CD4-positive, CD25-positive, alpha-beta regulatory T cell (primary cell): ENCODE results near the gene CCSER1. TPM values are rescaled to one million over a fixed set of nuclear protein-coding genes. Genes with fewer than 3 reads are reported as not detected.
A peak's percentile ranks its signal among the peaks of the same experiment; 100 is the strongest.
"Not testable (repeated sequence)": the region's sequence is repeated elsewhere in the genome, so short reads cannot be mapped to it uniquely, and the experiment has no call there.

Experiments
- ATAC-seq, 2 donors: fragments of 150-1000 bp; cut with Tn5 transposase; one replicate each; pipeline ENCODE4 v1.10.0; 2021; ENCODE audit warnings: low read depth in 2 of 2, moderate number of reproducible peaks in 2 of 2, moderate library complexity in 1 of 2
- DNase-seq, 3 donors: peaks; one replicate each; pipeline versions ENCODE4 v3.0.0 to v3.0.0-alpha.2; 2012 to 2022; ENCODE audit warnings: mixed read lengths in 1 of 3
- H3K27ac ChIP-seq: one replicate; pipeline ENCODE4 v1.7.0; 2013; ENCODE audit warnings: mild to moderate bottlenecking, low read length; ENCODE audit not compliant: insufficient read depth, poor library complexity, severe bottlenecking
- H3K27me3 ChIP-seq: one replicate; pipeline ENCODE4 v1.7.0; 2013; ENCODE audit warnings: low read length; ENCODE audit not compliant: control insufficient read depth, insufficient read depth
- H3K36me3 ChIP-seq: one replicate; pipeline ENCODE4 v1.7.0; 2013; ENCODE audit warnings: mild to moderate bottlenecking, low read length, moderate library complexity; ENCODE audit not compliant: control insufficient read depth, insufficient read depth
- H3K4me1 ChIP-seq: 2 replicates; pipeline ENCODE4 v1.7.0; 2013; ENCODE audit warnings: mild to moderate bottlenecking, low read length; ENCODE audit not compliant: insufficient read depth, control insufficient read depth, poor library complexity, severe bottlenecking
- H3K4me3 ChIP-seq: one replicate; pipeline ENCODE4 v1.7.0; 2013; ENCODE audit warnings: low read depth, mild to moderate bottlenecking, low read length, moderate library complexity
- H3K9me3 ChIP-seq, 2 experiments: 1 replicate in 1 of 2; 2 replicates in 1 of 2; pipeline ENCODE4 v1.7.0; 2013; ENCODE audit warnings: low read length in 2 of 2, mild to moderate bottlenecking in 1 of 2, moderate library complexity in 1 of 2; ENCODE audit not compliant: control insufficient read depth in 2 of 2
- H3K27ac Mint-ChIP-seq, 3 donors: one replicate each; pipeline ENCODE4 v1.8.0; 2020 to 2022; ENCODE audit warnings: mild to moderate bottlenecking in 3 of 3, mixed read lengths in 3 of 3, moderate library complexity in 2 of 3
- H3K27me3 Mint-ChIP-seq: one replicate; pipeline ENCODE4 v1.8.0; 2022; ENCODE audit warnings: mild to moderate bottlenecking, mixed read lengths
- H3K36me3 Mint-ChIP-seq: one replicate; pipeline ENCODE4 v1.8.0; 2020; ENCODE audit warnings: mixed read lengths
- H3K4me1 Mint-ChIP-seq, 4 donors: one replicate each; pipeline ENCODE4 v1.8.0; 2020 to 2022; ENCODE audit warnings: mixed read lengths in 4 of 4, mild to moderate bottlenecking in 1 of 4
- H3K4me3 Mint-ChIP-seq, 4 donors: one replicate each; pipeline ENCODE4 v1.8.0; 2020 to 2022; ENCODE audit warnings: mild to moderate bottlenecking in 4 of 4, mixed read lengths in 4 of 4, moderate library complexity in 3 of 4
- H3K9me3 Mint-ChIP-seq, 7 donors: one replicate each; pipeline ENCODE4 v1.8.0; 2020 to 2022; ENCODE audit warnings: mixed read lengths in 7 of 7, mild to moderate bottlenecking in 3 of 7, moderate library complexity in 2 of 7
- polyA plus RNA-seq, 4 donors: library from polyadenylated mRNA; unstranded; fragments of 300-500 nt; fragmentation: Illumina TruSeq; gene quantifications; one replicate each; pipeline ENCODE4 v1.2.3, GENCODE V29; 2021
- total RNA-seq: library from RNA; stranded (reverse); gene quantifications from one replicate; pipeline ENCODE4 v1.2.3, GENCODE V29; 2022

Gene CCSER1
- total and polyA plus RNA-seq, 5 donors from 2014 or later, result 0.20 to 0.60 TPM; not detected in 3

DNA sequence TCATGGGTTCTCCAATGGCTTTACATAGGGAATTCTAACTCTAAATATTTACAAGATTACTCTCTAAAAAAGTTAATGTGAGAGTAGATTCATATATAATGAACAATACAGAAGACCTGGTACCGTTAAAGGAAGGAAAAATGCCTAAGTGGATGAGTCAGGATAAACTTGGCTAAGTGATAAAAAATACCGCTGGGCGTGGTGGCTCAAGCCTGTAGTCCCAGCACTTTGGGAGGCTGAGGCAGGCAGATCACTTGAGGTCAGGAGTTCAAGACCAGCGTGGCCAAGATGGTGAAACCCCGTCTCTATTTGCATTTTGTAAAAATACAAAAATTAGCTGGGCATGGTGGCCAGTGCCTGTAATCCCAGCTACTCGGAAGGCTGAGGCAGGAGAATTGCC is 189.9 kb downstream of the CCSER1 start:
- H3K4me1 Mint-ChIP-seq, H3K27me3 ChIP-seq, H3K4me3 Mint-ChIP-seq: not testable (repeated sequence)

DNA sequence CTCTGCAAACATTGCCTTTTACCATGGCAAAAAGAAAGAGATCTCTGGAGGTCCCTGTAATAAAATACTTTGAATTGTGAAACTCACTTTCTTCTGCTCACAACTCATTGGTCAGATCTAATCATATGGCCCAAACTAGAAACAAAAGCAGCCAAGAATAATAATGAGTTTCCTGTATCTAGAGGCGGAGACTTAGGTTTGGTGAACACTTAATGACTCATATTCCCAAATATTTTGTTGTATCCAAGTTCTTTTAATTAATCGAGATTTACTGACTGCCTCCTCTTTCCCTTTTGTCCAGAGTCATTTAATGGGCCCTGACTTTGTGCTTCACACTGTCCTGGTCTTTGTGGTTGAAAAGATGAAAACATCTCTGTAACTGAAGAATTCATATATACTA is 190.6 kb downstream of the CCSER1 start:
- ATAC-seq (no peak), DNase-seq (no peak)
- Histone ChIP-seq H3K36me3 (no peaks in the 10 kb centered on the region), H3K4me1 (no peaks in the 10 kb centered on the region), H3K4me3 (no peak overlapping the region), H3K27ac (no peak overlapping the region), H3K9me3 (no peaks in the 10 kb centered on the region), H3K27me3 (no peaks in the 10 kb centered on the region)
- Mint-ChIP-seq H3K4me1 (no peaks in the 10 kb centered on the region), H3K27me3 (no peaks in the 10 kb centered on the region), H3K4me3 (peak overlapping the region in 1 of 4 donors; percentile 47), H3K27ac (no peak overlapping the region), H3K36me3 (no peaks in the 10 kb centered on the region), H3K9me3 (peaks cover 0 to 2% (median 0%) of the 10 kb centered on the region in 7 donors)

More for the DNA sequence above, 189.9 kb downstream of the CCSER1 start:
- H3K27ac ChIP-seq, H3K36me3 Mint-ChIP-seq, H3K4me1 ChIP-seq, H3K27me3 Mint-ChIP-seq, H3K36me3 ChIP-seq, ATAC-seq, H3K9me3 ChIP-seq, H3K27ac Mint-ChIP-seq, DNase-seq, H3K9me3 Mint-ChIP-seq, H3K4me3 ChIP-seq: not testable (repeated sequence)

DNA sequence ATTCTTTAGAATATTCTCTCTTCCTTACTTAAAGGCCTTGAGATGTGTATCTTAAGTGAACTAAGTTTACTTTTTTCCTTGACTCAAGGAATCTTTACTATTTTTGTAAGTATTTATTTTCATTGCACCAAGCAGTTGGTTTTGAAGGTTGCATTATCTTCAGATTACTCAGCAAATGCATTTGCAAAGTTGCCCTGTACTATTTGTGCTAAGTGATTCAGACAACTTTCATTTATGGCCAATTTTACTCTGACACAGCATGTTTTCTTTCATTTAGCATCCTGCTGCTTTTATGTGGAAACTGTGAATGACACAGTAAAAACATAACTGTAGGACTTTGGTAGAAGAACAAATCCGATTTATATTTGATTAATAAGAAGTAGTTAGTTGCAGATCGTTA is 191.0 kb downstream of the CCSER1 start:
- Mint-ChIP-seq H3K27me3 (no peaks in the 10 kb centered on the region), H3K27ac (no peak overlapping the region), H3K36me3 (no peaks in the 10 kb centered on the region), H3K4me1 (no peaks in the 10 kb centered on the region), H3K4me3 (no peak overlapping the region), H3K9me3 (peaks cover 0 to 2% (median 0%) of the 10 kb centered on the region in 7 donors)
- DNase-seq (no peak), ATAC-seq (no peak)
- Histone ChIP-seq H3K36me3 (no peaks in the 10 kb centered on the region), H3K27ac (no peak overlapping the region), H3K27me3 (no peaks in the 10 kb centered on the region), H3K9me3 (no peaks in the 10 kb centered on the region), H3K4me1 (no peaks in the 10 kb centered on the region), H3K4me3 (no peak overlapping the region)

DNA sequence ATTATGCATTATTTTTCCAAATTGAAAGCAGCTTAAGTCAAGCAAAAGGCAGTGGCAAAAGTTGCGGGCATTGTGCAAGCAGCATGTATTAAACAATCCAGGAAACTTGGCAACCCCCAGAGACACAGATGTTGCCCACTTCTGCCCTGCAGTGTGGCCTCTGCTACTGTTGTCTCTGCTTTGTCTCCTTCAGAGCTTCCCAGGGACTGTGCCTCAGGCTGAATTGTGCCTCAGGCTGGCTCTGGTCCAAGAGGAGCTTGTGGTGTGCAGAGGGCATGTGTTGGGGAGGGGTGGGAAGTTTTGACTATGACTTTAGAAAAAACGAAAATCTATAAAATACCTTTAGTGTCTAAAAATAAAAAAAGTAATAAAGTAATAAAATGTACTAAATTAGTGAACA is 201.4 kb downstream of the CCSER1 start:
- Mint-ChIP-seq H3K27ac (no peak overlapping the region), H3K36me3 (no peaks in the 10 kb centered on the region), H3K27me3 (no peaks in the 10 kb centered on the region), H3K4me1 (no peaks in the 10 kb centered on the region), H3K4me3 (no peak overlapping the region), H3K9me3 (peaks cover 0 to 3% (median 1%) of the 10 kb centered on the region in 7 donors)
- Histone ChIP-seq H3K4me1 (no peaks in the 10 kb centered on the region), H3K36me3 (no peaks in the 10 kb centered on the region), H3K4me3 (no peak overlapping the region), H3K27ac (no peak overlapping the region), H3K9me3 (no peaks in the 10 kb centered on the region), H3K27me3 (no peaks in the 10 kb centered on the region)
- ATAC-seq (no peak), DNase-seq (no peak)

DNA sequence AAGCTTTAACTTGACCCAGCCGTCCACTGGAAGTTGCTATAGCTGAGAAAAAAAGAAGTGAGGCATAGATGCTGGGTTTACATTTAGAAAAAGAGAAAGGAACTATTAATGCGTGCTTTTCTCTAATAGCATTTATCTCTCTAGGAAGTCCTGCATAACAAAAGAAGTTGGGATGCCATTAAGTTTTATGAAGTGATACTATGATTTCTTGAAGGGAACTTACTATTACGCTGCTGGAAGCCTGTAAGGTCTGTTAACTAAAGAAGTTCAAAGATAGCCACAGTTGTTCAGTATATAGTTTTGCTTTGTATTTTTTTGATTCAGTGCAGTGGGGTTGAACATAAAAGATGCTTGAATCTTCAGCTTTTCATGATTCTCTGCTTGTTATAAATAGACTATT is 203.4 kb downstream of the CCSER1 start:
- Mint-ChIP-seq H3K36me3 (no peaks in the 10 kb centered on the region), H3K9me3 (peaks cover 0 to 3% (median 0%) of the 10 kb centered on the region in 7 donors), H3K4me1 (no peaks in the 10 kb centered on the region), H3K27me3 (no peaks in the 10 kb centered on the region), H3K4me3 (no peak overlapping the region), H3K27ac (no peak overlapping the region)
- DNase-seq, result no peak
- Histone ChIP-seq H3K27me3 (no peaks in the 10 kb centered on the region), H3K9me3 (no peaks in the 10 kb centered on the region), H3K36me3 (no peaks in the 10 kb centered on the region), H3K4me1 (no peaks in the 10 kb centered on the region), H3K4me3 (no peak overlapping the region), H3K27ac (no peak overlapping the region)
- no peak for ATAC-seq

DNA sequence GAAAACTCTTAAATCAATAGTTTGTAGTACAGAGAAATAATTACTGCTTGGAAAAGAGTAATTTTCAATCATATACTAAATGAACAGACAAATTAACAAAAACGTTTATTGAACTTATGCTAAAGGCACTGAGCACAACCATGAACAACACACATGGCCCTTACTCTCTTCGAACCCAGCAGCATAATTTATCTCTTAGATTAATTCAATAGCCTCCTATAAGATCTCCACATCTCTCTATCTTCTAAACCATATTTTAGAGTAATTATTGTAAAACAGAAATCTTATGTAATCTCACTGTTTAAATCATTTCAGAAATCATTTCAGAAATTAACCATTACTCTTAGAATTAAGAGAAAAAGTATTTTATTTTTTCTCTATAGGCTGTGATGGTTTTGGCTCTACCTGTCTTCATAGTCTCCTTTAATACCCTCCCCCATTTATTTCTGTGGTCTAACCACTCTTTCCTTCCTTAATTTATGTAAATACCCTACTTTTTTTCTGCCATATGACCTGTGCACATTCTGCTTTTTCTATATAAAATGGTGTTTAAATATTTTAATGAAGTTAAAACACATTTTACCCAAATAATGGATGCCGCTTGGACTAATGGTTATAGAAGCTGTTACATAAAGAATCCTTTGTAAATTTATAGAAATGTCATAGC is 218.5 kb downstream of the CCSER1 start:
- Histone ChIP-seq H3K27me3 (no peaks in the 10 kb centered on the region), H3K36me3 (no peaks in the 10 kb centered on the region), H3K9me3 (no peaks in the 10 kb centered on the region), H3K4me3 (no peak overlapping the region), H3K4me1 (no peaks in the 10 kb centered on the region), H3K27ac (no peak overlapping the region)
- Mint-ChIP-seq H3K4me3 (no peak overlapping the region), H3K36me3 (no peaks in the 10 kb centered on the region), H3K4me1 (peaks cover 0 to 6% (median 0%) of the 10 kb centered on the region in 4 donors), H3K27me3 (no peaks in the 10 kb centered on the region), H3K27ac (no peak overlapping the region), H3K9me3 (peaks cover 0 to 4% (median 1%) of the 10 kb centered on the region in 7 donors)
- no peak for ATAC-seq
- no peak for DNase-seq

DNA sequence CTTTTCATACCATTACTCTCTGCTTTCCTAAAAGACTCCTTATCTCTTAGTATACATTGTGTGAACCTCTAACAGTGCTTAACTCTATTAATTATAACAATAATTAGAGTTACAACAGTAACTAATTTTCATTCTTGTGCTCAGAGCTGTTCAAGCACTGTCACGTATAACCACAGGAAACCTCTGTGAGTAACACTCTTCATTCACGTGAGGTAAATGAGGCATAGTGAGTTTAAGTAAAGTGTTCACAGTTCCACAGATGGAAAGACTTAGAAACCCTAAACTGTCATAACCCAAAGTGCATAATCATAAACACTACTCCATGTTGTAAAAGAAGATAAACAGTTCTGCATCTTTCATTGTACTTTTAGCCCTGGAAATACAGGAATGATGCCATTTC is 222.4 kb downstream of the CCSER1 start:
- H3K4me1 Mint-ChIP-seq, result peaks cover 0 to 6% (median 0%) of the 10 kb centered on the region in 4 donors
- H3K27me3 ChIP-seq, result no peaks in the 10 kb centered on the region
- no peak overlapping the region for H3K27ac ChIP-seq
- H3K4me3 Mint-ChIP-seq, result no peak overlapping the region
- DNase-seq (no peak), ATAC-seq (no peak)
- no peaks in the 10 kb centered on the region for H3K4me1 ChIP-seq
- H3K36me3 ChIP-seq, result no peaks in the 10 kb centered on the region
- peaks cover 0 to 7% (median 0%) of the 10 kb centered on the region in 7 donors for H3K9me3 Mint-ChIP-seq
- no peaks in the 10 kb centered on the region for H3K36me3 Mint-ChIP-seq
- no peak overlapping the region for H3K27ac Mint-ChIP-seq
- no peaks in the 10 kb centered on the region for H3K9me3 ChIP-seq
- no peaks in the 10 kb centered on the region for H3K27me3 Mint-ChIP-seq
- no peak overlapping the region for H3K4me3 ChIP-seq

DNA sequence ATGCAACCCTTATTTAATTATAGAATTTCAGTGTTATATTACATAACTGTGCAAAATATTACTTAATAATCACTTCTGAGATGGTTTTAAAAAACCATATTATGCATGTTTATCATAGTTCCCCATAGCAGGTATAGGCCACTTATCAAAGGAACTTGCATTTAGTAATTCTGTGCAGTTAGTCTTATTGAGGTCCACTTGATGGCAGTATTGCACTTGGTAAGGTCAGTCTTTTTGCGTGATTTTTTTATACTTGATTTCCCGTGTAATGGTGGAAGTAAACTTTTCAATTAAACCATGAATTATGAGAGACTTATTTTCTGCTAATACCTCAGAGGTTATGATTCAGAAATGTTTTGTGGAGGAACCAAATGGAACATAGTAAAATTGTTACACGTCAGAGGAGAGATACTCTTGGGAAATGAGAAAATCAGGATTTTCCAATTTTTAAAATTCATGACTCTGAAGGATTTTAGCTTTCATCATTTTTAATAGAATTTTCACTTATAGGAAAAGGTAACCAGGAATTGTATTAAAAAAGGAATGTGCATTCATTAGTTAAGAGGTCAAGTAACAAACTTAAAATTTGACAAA is 230.0 kb downstream of the CCSER1 start:
- DNase-seq, result peak in 1 of 3 donors; percentile 13
- H3K9me3 Mint-ChIP-seq, result peaks cover 0 to 6% (median 0%) of the 10 kb centered on the region in 7 donors
- no peaks in the 10 kb centered on the region for H3K27me3 Mint-ChIP-seq

More for the DNA sequence above, 230.0 kb downstream of the CCSER1 start:
- Mint-ChIP-seq H3K36me3 (no peaks in the 10 kb centered on the region), H3K4me3 (no peak overlapping the region), H3K27ac (no peak overlapping the region), H3K4me1 (no peaks in the 10 kb centered on the region)
- H3K4me3 ChIP-seq, result no peak overlapping the region
- no peak for ATAC-seq
- no peaks in the 10 kb centered on the region for H3K9me3 ChIP-seq
- H3K4me1 ChIP-seq, result no peaks in the 10 kb centered on the region
- H3K27ac ChIP-seq, result no peak overlapping the region
- no peaks in the 10 kb centered on the region for H3K36me3 ChIP-seq
- no peaks in the 10 kb centered on the region for H3K27me3 ChIP-seq
